Thoracic aorta (tissue), 2 donors: ENCODE data around the gene FIBP. TPM values are rescaled to one million over a fixed set of nuclear protein-coding genes. Genes with fewer than 3 reads are reported as not detected.
A peak's percentile ranks its signal among the peaks of the same experiment; 100 is the strongest.

Experiments used
- ATAC-seq: fragments of 150-250 bp; one replicate; pipeline ENCODE4 v1.8.0; 2017; ENCODE audit warnings: low read depth; ENCODE audit not compliant: insufficient number of reproducible peaks, low FRiP score
- DNase-seq: peaks from one replicate; pipeline ENCODE4 v3.0.0-alpha.2; 2020; ENCODE audit warnings: low spot score
- H3K27ac ChIP-seq, 2 donors: fragments of 200-600 bp; sonication (generic); 1 replicate in 1 of 2; 2 replicates in 1 of 2; pipeline ENCODE4 v1.5.1; 2016; ENCODE audit warnings: mild to moderate bottlenecking in 2 of 2, moderate library complexity in 2 of 2
- H3K27me3 ChIP-seq: fragments of 200-600 bp; sonication (generic); replicated peaks from 2 replicates; pipeline ENCODE4 v1.6.0; 2016; ENCODE audit warnings: mild to moderate bottlenecking; ENCODE audit not compliant: insufficient read depth
- H3K36me3 ChIP-seq: fragments of 200-600 bp; sonication (generic); one replicate; pipeline ENCODE4 v1.5.1; 2016
- H3K4me1 ChIP-seq, 2 donors: fragments of 200-600 bp; sonication (generic); 1 replicate in 1 of 2; 2 replicates in 1 of 2; pipeline versions ENCODE4 v1.5.1 to v1.6.0; 2016; ENCODE audit warnings: low read depth in 2 of 2, mild to moderate bottlenecking in 1 of 2; ENCODE audit not compliant: control insufficient read depth in 1 of 2
- H3K4me3 ChIP-seq: fragments of 200-600 bp; sonication (generic); 2 replicates; pipeline ENCODE4 v1.5.1; 2016; ENCODE audit warnings: mild to moderate bottlenecking
- H3K9me3 ChIP-seq: fragments of 200-600 bp; sonication (generic); 2 replicates; pipeline ENCODE4 v1.5.1; 2016
- total RNA-seq, 2 donors: library from RNA; depleted of rRNA; stranded (reverse); fragments of >200 nt; gene quantifications; one replicate each; pipeline versions ENCODE4 v1.1.0 to v1.2.3, GENCODE V29; 2016
- TF ChIP-seq, protein P1 (sequence below): fragments of 200-600 bp; sonication (generic); IDR thresholded peaks from one replicate; pipeline ENCODE4 v1.5.1; 2019; ENCODE audit warnings: antibody characterized with exemption

The FIBP gene
- total RNA-seq, 2 donors from 2014 or later = 50.4 to 111 TPM

DNA sequence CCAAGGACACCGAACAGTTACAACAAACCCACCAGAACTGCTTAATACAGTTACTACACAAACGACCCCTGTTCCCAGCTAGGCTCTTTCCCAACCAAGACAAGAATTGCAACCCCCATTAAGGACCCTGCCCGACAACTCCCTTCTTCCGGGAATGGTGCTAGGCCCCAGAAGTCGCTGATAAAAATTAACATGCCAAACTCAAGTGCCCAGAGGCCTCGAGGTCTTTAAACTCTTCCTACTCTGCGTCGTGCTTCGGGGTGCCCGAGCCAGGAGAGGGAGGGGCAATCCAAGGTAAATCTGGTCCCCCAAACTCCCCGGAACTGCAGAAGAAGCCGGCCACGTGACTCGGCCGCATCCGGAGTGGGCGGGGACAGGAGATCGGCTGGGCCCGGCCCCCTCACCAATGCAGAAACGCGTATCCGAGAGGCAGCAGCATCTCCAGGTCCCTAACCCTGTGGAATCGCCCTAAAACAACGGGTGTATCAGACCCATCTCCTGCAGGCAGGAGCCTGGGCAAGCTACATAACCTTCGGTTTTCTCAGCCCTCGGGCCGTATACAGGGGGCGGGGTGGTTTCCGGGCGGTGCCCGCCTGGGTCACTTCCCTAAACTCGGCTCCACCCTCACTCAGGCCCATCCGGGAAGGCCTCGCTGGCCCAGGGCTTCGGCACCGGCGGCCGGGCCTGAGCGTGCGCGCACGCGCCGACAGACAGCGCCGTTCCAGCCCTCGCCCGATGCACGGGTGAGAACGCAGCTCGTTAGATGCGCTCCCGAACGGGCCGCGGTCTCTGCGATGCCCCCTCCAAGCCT is 31.4 kb downstream of the FIBP start:
- TF ChIP-seq, protein P1, sequence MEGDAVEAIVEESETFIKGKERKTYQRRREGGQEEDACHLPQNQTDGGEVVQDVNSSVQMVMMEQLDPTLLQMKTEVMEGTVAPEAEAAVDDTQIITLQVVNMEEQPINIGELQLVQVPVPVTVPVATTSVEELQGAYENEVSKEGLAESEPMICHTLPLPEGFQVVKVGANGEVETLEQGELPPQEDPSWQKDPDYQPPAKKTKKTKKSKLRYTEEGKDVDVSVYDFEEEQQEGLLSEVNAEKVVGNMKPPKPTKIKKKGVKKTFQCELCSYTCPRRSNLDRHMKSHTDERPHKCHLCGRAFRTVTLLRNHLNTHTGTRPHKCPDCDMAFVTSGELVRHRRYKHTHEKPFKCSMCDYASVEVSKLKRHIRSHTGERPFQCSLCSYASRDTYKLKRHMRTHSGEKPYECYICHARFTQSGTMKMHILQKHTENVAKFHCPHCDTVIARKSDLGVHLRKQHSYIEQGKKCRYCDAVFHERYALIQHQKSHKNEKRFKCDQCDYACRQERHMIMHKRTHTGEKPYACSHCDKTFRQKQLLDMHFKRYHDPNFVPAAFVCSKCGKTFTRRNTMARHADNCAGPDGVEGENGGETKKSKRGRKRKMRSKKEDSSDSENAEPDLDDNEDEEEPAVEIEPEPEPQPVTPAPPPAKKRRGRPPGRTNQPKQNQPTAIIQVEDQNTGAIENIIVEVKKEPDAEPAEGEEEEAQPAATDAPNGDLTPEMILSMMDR = no peak
- ATAC-seq = no peak
- H3K36me3 ChIP-seq = peaks cover 44% of the 10 kb centered on the region

DNA sequence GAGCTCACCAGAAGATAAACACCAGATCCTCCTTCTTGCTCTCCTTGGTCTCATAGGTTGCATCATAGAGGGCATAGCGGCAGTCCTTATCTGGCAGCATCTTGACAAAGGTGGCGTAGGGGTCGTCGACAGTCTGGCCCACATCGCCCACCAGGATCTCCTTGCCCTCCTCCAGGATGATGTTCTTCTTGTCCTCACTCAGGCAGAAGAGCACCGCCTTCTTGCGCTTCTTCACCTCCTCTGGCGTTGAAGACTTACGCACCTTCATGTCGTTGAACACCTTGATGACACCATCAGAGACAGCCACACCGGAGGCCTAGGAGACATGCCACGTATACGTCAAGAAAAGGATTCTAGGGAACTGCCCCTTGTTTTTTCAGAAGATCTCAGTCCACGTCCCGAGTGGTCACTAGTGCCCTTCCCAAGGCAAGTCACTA is 32.3 kb downstream of the FIBP start:
- Histone ChIP-seq H3K4me3 (peak overlapping the region; percentile 96), H3K27ac (peak overlapping the region in 1 of 2 donors; percentile 96), H3K9me3 (no peaks in the 10 kb centered on the region), H3K4me1 (peaks cover 13 to 24% of the 10 kb centered on the region in 2 donors), H3K27me3 (no peaks in the 10 kb centered on the region), H3K36me3 (peaks cover 51% of the 10 kb centered on the region)
- DNase-seq (no peak), ATAC-seq (no peak)
- TF ChIP-seq, protein P1 = no peak

More for the DNA sequence above, 31.4 kb downstream of the FIBP start:
- H3K27ac ChIP-seq = peak overlapping the region; percentile 96 to 98
- H3K27me3 ChIP-seq = no peaks in the 10 kb centered on the region
- peaks cover 22 to 33% of the 10 kb centered on the region in 2 donors for H3K4me1 ChIP-seq
- no peaks in the 10 kb centered on the region for H3K9me3 ChIP-seq
- DNase-seq = no peak
- H3K4me3 ChIP-seq = peak overlapping the region; percentile 96

DNA sequence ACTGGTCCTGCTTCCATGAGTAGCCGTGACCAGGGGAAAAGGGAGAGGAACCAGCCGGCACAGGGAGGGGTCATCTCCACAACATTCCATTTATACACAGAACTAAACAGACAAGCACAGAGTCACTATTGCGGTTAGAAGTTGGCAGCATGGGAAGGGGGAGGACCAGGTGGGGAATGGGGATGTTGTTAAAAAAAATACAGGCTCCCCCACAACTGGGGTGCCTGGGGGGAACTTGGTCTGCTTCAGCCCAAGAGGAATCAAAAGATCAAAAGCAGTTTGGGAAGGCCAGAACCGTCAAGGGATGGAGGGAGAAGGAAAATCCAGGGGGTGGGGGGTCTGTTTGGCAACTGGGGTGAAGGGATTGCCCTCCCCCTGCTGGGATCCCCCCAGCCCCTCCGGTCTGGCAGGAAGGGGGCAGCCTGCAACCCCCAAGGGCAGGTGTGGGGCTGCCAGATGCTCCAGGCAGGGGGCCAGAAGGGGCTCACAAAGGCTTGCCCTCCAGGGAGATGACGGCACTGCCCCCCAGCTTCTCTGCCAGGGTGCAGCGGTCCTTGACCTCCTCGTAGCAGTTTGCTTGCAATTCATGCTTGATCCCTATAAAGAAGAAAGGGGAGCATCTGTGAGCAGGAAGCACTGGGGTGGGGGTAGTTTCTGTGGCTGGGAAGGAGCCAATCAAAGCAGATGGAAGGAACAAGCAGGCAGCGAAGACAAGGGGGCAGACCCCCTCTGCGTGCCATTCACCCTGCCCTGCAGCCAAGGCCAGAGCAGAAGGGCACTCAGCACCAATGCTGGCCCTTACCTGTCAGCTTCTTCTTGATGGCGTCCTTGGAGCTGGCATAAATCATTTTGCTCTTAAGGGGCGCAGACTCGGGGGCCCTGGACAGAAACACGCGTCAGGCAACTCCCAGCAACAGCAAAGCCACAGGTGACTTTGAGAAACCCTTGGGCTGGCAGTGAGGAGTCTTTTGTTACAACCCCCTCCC is 33.1 kb downstream of the FIBP start:
- ATAC-seq (no peak), DNase-seq (no peak)
- Histone ChIP-seq H3K4me1 (peaks cover 13 to 24% of the 10 kb centered on the region in 2 donors), H3K27me3 (no peaks in the 10 kb centered on the region), H3K27ac (no peak overlapping the region), H3K36me3 (peaks cover 54% of the 10 kb centered on the region), H3K9me3 (no peaks in the 10 kb centered on the region), H3K4me3 (no peak overlapping the region)
- TF ChIP-seq, protein P1 = no peak

DNA sequence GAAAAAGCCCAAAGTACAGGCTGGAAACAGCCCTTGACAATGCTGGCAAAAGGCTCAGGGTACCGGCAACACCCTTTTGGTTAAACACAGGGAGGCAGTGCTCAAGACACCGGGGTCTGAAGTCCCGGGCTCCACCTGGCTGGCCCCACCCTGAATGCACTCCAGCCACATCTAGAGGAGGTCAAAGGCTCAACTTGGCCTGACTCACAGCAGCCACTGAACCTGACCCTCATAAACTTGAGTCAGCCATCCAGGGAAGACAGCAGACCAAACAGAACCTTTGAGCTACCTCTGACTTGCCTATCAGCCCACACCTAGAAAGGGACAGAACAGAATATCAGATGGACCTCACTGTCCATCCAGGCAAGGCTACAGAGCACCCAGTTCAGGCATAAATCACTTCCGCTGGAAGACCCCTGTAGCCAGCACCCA is 34.1 kb downstream of the FIBP start:
- H3K9me3 ChIP-seq = no peaks in the 10 kb centered on the region
- no peaks in the 10 kb centered on the region for H3K27me3 ChIP-seq
- ATAC-seq = no peak
- no peak overlapping the region for H3K4me3 ChIP-seq
- TF ChIP-seq, protein P1 = no peak
- DNase-seq = no peak
- H3K4me1 ChIP-seq = peaks cover 13 to 24% of the 10 kb centered on the region in 2 donors
- no peak overlapping the region for H3K27ac ChIP-seq
- H3K36me3 ChIP-seq = peaks cover 54% of the 10 kb centered on the region
